ENCODE measurements around the gene CAP1.

Gene CAP1

DNA sequence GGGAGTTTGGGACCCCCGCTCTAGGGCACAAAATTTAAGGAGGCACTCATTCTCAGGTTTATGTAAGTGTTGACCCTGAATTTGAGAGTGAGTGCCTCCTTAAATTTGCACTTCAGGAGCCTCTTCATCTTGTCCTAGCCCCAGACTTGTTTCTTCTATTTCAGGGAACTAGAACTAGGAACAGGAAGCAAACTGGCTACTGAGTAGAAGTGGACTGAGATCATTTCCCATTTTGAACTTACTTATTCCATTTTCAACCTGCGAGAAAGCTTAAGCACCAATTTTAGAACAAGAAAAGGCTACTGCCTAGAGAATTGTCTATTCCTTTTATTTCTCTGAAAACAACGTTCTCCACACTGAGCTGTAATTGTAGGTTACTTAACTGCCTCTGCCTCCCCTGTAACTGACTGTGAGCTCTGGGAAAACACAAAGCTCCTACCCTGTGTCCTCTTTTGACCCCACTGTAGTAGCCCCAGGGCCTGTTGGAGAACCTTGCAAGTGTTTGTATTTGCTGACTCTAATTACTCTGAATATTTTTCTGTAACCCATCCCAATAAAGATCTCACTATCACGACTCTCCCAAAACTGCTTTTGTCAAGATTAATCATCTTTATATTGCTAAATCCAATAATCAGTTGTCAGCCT is 54.1 kb downstream of the CAP1 start:
- DNase-seq (ENCODE audit: low read depth, low spot score), result no peak
- ChIA-PET POLR2A (no interaction called here), CTCF (interaction anchor here (0.7 to 1.7 kb wide), 3 partner anchors 9 to 50 kb away, joined by 3 to 6 read pairs (median 5); no protein-coding TSS in a partner anchor)
- no peak for TF ChIP-seq CTCF (IDR thresholded peaks at IDR 0.05; ENCODE audit: insufficient read depth, low read length, missing control alignments)
- no peak overlapping the region for H3K4me3 ChIP-seq (ENCODE audit: low read depth, low read length)

DNA sequence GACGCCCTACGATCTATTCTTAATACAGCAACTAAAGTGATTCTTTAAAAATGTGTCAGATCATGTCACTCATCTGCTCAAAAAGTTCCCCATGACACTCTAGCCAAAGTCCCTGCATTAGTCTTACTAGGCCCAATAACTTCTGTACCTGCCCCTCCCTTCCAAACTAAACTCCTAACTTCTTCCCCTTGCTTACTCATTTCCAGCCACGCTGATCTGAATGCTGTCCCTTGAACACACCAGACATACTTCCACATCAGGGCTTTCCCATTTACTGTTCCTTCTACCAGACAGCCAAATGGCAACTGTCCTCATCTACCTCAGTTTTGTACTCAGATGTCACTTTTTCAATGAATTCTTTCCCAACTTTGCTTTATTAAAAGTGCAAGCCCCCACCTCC is 55.3 kb downstream of the CAP1 start:
- H3K4me3 ChIP-seq (ENCODE audit: low read depth, low read length), result no peak overlapping the region
- no peak for TF ChIP-seq CTCF (IDR thresholded peaks at IDR 0.05; ENCODE audit: insufficient read depth, low read length, missing control alignments)
- ChIA-PET CTCF (interaction anchor here (0.8 to 2.7 kb wide), 8 partner anchors 11 to 243 kb away, joined by 3 to 7 read pairs (median 4); no protein-coding TSS in a partner anchor), POLR2A (no interaction called here)
- no peak for DNase-seq (ENCODE audit: low read depth, low spot score)

GRCh38 chr1:40096646-40096976 is 56.1 kb downstream of the CAP1 start:
- H3K4me3 ChIP-seq (ENCODE audit: low read depth, low read length), result peak overlapping the region; percentile 77
- TF ChIP-seq CTCF (IDR thresholded peaks at IDR 0.05; ENCODE audit: insufficient read depth, low read length, missing control alignments), result no peak
- ChIA-PET POLR2A (interaction anchor here (0.7 kb wide), 1 partner anchor 38 kb away, joined by 4 read pairs; no protein-coding TSS in a partner anchor), CTCF (interaction anchor here (0.9 to 2.7 kb wide), 6 partner anchors 12 to 242 kb away, joined by 3 to 7 read pairs (median 3); no protein-coding TSS in a partner anchor)
- DNase-seq (ENCODE audit: low read depth, low spot score), result no peak

GRCh38 chr1:40096977-40097782 is 56.7 kb downstream of the CAP1 start, which contains the start of gene PPT1:
Gene PPT1, minus strand, starts transcription at chr1:40097252. Its CDS starts 14 bp downstream, at chr1:40097238.
- ChIA-PET POLR2A (interaction anchor here (0.7 kb wide), 1 partner anchor 39 kb away, joined by 4 read pairs; no protein-coding TSS in a partner anchor), CTCF (interaction anchor here (0.7 to 2.7 kb wide), 7 partner anchors 12 to 241 kb away, joined by 3 to 9 read pairs (median 3); no protein-coding TSS in a partner anchor)
- TF ChIP-seq CTCF (IDR thresholded peaks at IDR 0.05; ENCODE audit: insufficient read depth, low read length, missing control alignments), result peak; percentile 17
- H3K4me3 ChIP-seq (ENCODE audit: low read depth, low read length), result peak within 1 kb of the TSS; percentile 77
- DNase-seq (ENCODE audit: low read depth, low spot score), result no peak

- CTCF ChIA-PET, result interaction anchor here (1.9 kb wide), 1 partner anchor 237 kb away, joined by 7 read pairs; no protein-coding TSS in a partner anchor
- POLR2A ChIA-PET, result no interaction called here
- TF ChIP-seq CTCF (IDR thresholded peaks at IDR 0.05; ENCODE audit: insufficient read depth, low read length, missing control alignments), result no peak
Observed at GRCh38 chr1:40102038-40102437, 61.5 kb downstream of the CAP1 start.

DNA sequence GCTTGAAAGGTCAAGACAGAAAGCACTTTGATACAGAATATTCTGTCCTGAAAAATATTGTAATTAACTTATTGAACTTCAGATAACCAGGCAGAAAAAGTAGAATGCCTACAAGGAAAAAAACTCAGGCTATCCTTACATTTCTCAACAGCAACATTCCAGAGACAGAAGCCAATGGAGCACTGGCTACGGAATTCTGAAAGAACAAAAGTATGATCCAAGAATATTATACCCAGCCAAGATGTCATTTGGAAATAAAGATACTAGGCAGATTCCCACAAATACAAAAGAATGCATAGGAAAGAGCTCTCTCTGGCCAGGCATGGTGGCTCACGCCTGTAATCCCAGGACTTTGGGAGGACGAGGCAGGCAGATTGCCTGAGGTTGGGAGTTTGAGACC is 62.4 kb downstream of the CAP1 start:
- ChIA-PET POLR2A (no interaction called here), CTCF (interaction anchor here (1.9 to 2.9 kb wide), 2 partner anchors 41 to 236 kb away, joined by 7 to 15 read pairs; no protein-coding TSS in a partner anchor)
- no peak for TF ChIP-seq CTCF (IDR thresholded peaks at IDR 0.05; ENCODE audit: insufficient read depth, low read length, missing control alignments)
- H3K4me3 ChIP-seq (ENCODE audit: low read depth, low read length), result no peak overlapping the region
- no peak for DNase-seq (ENCODE audit: low read depth, low spot score)

More at GRCh38 chr1:40102038-40102437, 61.5 kb downstream of the CAP1 start:
- no peak for DNase-seq (ENCODE audit: low read depth, low spot score)
- H3K4me3 ChIP-seq (ENCODE audit: low read depth, low read length), result no peak overlapping the region
